Stimulated activated naive CD8-positive, alpha-beta T cell treated with anti-CD3 and anti-CD28 coated beads, Interleukin-15, amount 100 ng/mL, for 72 hours (primary cell): ENCODE data around the gene RC3H1.
A peak's percentile ranks its signal among the peaks of the same experiment; 100 is the strongest.
"Not testable (repeated sequence)": the region's sequence is repeated elsewhere in the genome, so short reads cannot be mapped to it uniquely, and the experiment has no call there.

Source experiments
- ATAC-seq: fragments of 150-1000 bp; cut with Tn5 transposase; 2 replicates; pipeline ENCODE4 v1.10.0; 2021; ENCODE audit warnings: mild to moderate bottlenecking, moderate library complexity
- DNase-seq, 2 donors: peaks; one replicate each; pipeline ENCODE4 v3.0.0; 2021 to 2022
- H3K27ac Mint-ChIP-seq, 2 donors: one replicate each; pipeline ENCODE4 v1.8.0; 2022; ENCODE audit warnings: mild to moderate bottlenecking in 2 of 2, mixed read lengths in 2 of 2, moderate library complexity in 2 of 2
- H3K27me3 Mint-ChIP-seq: one replicate; pipeline ENCODE4 v1.8.0; 2022; ENCODE audit warnings: mixed read lengths
- H3K4me1 Mint-ChIP-seq: one replicate; pipeline ENCODE4 v1.8.0; 2022; ENCODE audit warnings: mild to moderate bottlenecking, mixed read lengths
- H3K4me3 Mint-ChIP-seq, 2 donors: one replicate each; pipeline ENCODE4 v1.8.0; 2022; ENCODE audit warnings: mild to moderate bottlenecking in 2 of 2, mixed read lengths in 2 of 2, moderate library complexity in 1 of 2
- H3K9me3 Mint-ChIP-seq, 2 donors: one replicate each; pipeline ENCODE4 v1.8.0; 2022; ENCODE audit warnings: mixed read lengths in 2 of 2

The RC3H1 gene

GRCh38 chr1:174003867-174004266, 18.3 kb downstream of the RC3H1 start:
- ATAC-seq: no peak
- H3K4me1 Mint-ChIP-seq: peaks cover 38% of the 10 kb centered on the region

GRCh38 chr1:174001573-174001972, 20.6 kb downstream of the RC3H1 start:
- Mint-ChIP-seq H3K4me1 (peaks cover 44% of the 10 kb centered on the region), H3K27me3 (no peaks in the 10 kb centered on the region)

More at GRCh38 chr1:174003867-174004266, 18.3 kb downstream of the RC3H1 start:
- H3K27me3 Mint-ChIP-seq: no peaks in the 10 kb centered on the region
- no peak overlapping the region for H3K4me3 Mint-ChIP-seq
- no peaks in the 10 kb centered on the region for H3K9me3 Mint-ChIP-seq
- DNase-seq: no peak
- no peak overlapping the region for H3K27ac Mint-ChIP-seq

GRCh38 chr1:174000371-174000770, 21.8 kb downstream of the RC3H1 start:
- DNase-seq: no peak
- Mint-ChIP-seq H3K4me3 (no peak overlapping the region), H3K27ac (no peak overlapping the region), H3K4me1 (peaks cover 50% of the 10 kb centered on the region), H3K27me3 (no peaks in the 10 kb centered on the region), H3K9me3 (no peaks in the 10 kb centered on the region)
- ATAC-seq: no peak

More at GRCh38 chr1:174001573-174001972, 20.6 kb downstream of the RC3H1 start:
- H3K9me3 Mint-ChIP-seq: no peaks in the 10 kb centered on the region
- no peak overlapping the region for H3K4me3 Mint-ChIP-seq
- ATAC-seq (no peak), DNase-seq (no peak)
- H3K27ac Mint-ChIP-seq: no peak overlapping the region

GRCh38 chr1:173997791-173998190, 24.4 kb downstream of the RC3H1 start:
- H3K4me3 Mint-ChIP-seq: no peak overlapping the region
- DNase-seq (no peak), ATAC-seq (no peak)
- H3K27me3 Mint-ChIP-seq: no peaks in the 10 kb centered on the region
- H3K4me1 Mint-ChIP-seq: peaks cover 47% of the 10 kb centered on the region
- peak overlapping the region in 1 of 2 donors; percentile 59 for H3K27ac Mint-ChIP-seq
- no peaks in the 10 kb centered on the region for H3K9me3 Mint-ChIP-seq

GRCh38 chr1:173996995-173997394, 25.2 kb downstream of the RC3H1 start:
- peaks cover 40% of the 10 kb centered on the region for H3K4me1 Mint-ChIP-seq
- DNase-seq (no peak), ATAC-seq (no peak)
- no peaks in the 10 kb centered on the region for H3K27me3 Mint-ChIP-seq
- no peak overlapping the region for H3K27ac Mint-ChIP-seq
- H3K9me3 Mint-ChIP-seq: no peaks in the 10 kb centered on the region
- no peak overlapping the region for H3K4me3 Mint-ChIP-seq

GRCh38 chr1:173995475-173995874, 26.7 kb downstream of the RC3H1 start:
- peaks cover 29% of the 10 kb centered on the region for H3K4me1 Mint-ChIP-seq

GRCh38 chr1:173993948-173994347, 28.2 kb downstream of the RC3H1 start:
- not testable (repeated sequence) for H3K9me3 Mint-ChIP-seq, ATAC-seq, H3K4me3 Mint-ChIP-seq, H3K27me3 Mint-ChIP-seq, DNase-seq, H3K27ac Mint-ChIP-seq
- peaks cover 20% of the 10 kb centered on the region for H3K4me1 Mint-ChIP-seq

More at GRCh38 chr1:173995475-173995874, 26.7 kb downstream of the RC3H1 start:
- ATAC-seq (peak; percentile 69), DNase-seq (no peak)
- H3K4me3 Mint-ChIP-seq: no peak overlapping the region
- H3K27me3 Mint-ChIP-seq: no peaks in the 10 kb centered on the region
- H3K27ac Mint-ChIP-seq: peak overlapping the region; percentile 1 to 40
- H3K9me3 Mint-ChIP-seq: no peaks in the 10 kb centered on the region

GRCh38 chr1:173988068-173988467, 34.1 kb downstream of the RC3H1 start:
- DNase-seq (no peak), ATAC-seq (no peak)
- Mint-ChIP-seq H3K4me1 (no peaks in the 10 kb centered on the region), H3K9me3 (no peaks in the 10 kb centered on the region), H3K27ac (peak overlapping the region; percentile 11 to 13), H3K4me3 (no peak overlapping the region), H3K27me3 (no peaks in the 10 kb centered on the region)

GRCh38 chr1:173986951-173987350, 35.2 kb downstream of the RC3H1 start:
- no peak for DNase-seq
- no peak overlapping the region for H3K27ac Mint-ChIP-seq
- no peak overlapping the region for H3K4me3 Mint-ChIP-seq
- H3K4me1 Mint-ChIP-seq: no peaks in the 10 kb centered on the region
- no peaks in the 10 kb centered on the region for H3K27me3 Mint-ChIP-seq
- no peaks in the 10 kb centered on the region for H3K9me3 Mint-ChIP-seq
- ATAC-seq: no peak

GRCh38 chr1:173970252-173970651, 51.9 kb downstream of the RC3H1 start:
- Mint-ChIP-seq H3K27ac (peak overlapping the region in 1 of 2 donors; percentile 30), H3K4me1 (no peaks in the 10 kb centered on the region), H3K27me3 (no peaks in the 10 kb centered on the region), H3K9me3 (no peaks in the 10 kb centered on the region), H3K4me3 (no peak overlapping the region)
- no peak for ATAC-seq
- DNase-seq: no peak

- not testable (repeated sequence) for DNase-seq, ATAC-seq, H3K27me3 Mint-ChIP-seq, H3K27ac Mint-ChIP-seq, H3K4me1 Mint-ChIP-seq, H3K9me3 Mint-ChIP-seq, H3K4me3 Mint-ChIP-seq
Measured at GRCh38 chr1:173965896-173966295, 56.3 kb downstream of the RC3H1 start.

GRCh38 chr1:173963477-173963876, 58.7 kb downstream of the RC3H1 start:
- no peak for ATAC-seq
- Mint-ChIP-seq H3K4me1 (no peaks in the 10 kb centered on the region), H3K9me3 (no peaks in the 10 kb centered on the region), H3K4me3 (no peak overlapping the region), H3K27ac (no peak overlapping the region), H3K27me3 (no peaks in the 10 kb centered on the region)
- DNase-seq: no peak

GRCh38 chr1:173960625-173961024, 61.5 kb downstream of the RC3H1 start:
- Mint-ChIP-seq H3K27ac (no peak overlapping the region), H3K4me3 (no peak overlapping the region)
- ATAC-seq: no peak

GRCh38 chr1:173954179-173954578, 68.0 kb downstream of the RC3H1 start:
- Mint-ChIP-seq H3K27ac (peak overlapping the region in 1 of 2 donors; percentile 62), H3K4me3 (no peak overlapping the region), H3K27me3 (no peaks in the 10 kb centered on the region), H3K4me1 (peaks cover 25% of the 10 kb centered on the region), H3K9me3 (no peaks in the 10 kb centered on the region)
- peak; percentile 50 for ATAC-seq
- DNase-seq: no peak

More at GRCh38 chr1:173960625-173961024, 61.5 kb downstream of the RC3H1 start:
- no peak for DNase-seq
- Mint-ChIP-seq H3K4me1 (no peaks in the 10 kb centered on the region), H3K27me3 (no peaks in the 10 kb centered on the region), H3K9me3 (no peaks in the 10 kb centered on the region)

GRCh38 chr1:173948594-173948993, 73.6 kb downstream of the RC3H1 start:
- no peaks in the 10 kb centered on the region for H3K27me3 Mint-ChIP-seq
- no peak overlapping the region for H3K4me3 Mint-ChIP-seq
- no peak overlapping the region for H3K27ac Mint-ChIP-seq
- H3K9me3 Mint-ChIP-seq: no peaks in the 10 kb centered on the region
- DNase-seq (no peak), ATAC-seq (no peak)
- H3K4me1 Mint-ChIP-seq: peaks cover 16% of the 10 kb centered on the region

- Mint-ChIP-seq H3K4me1 (no peaks in the 10 kb centered on the region), H3K9me3 (no peaks in the 10 kb centered on the region), H3K27ac (peak overlapping the region; percentile 19 to 62), H3K4me3 (no peak overlapping the region), H3K27me3 (no peaks in the 10 kb centered on the region)
- ATAC-seq: peak; percentile 60
- DNase-seq: no peak
Measured at GRCh38 chr1:173946380-173946921, 75.7 kb downstream of the RC3H1 start.

- Mint-ChIP-seq H3K9me3 (no peaks in the 10 kb centered on the region), H3K27ac (peak overlapping the region in 1 of 2 donors; percentile 72), H3K27me3 (no peaks in the 10 kb centered on the region), H3K4me1 (no peaks in the 10 kb centered on the region), H3K4me3 (no peak overlapping the region)
- peak; percentile 55 for ATAC-seq
- no peak for DNase-seq
Measured at GRCh38 chr1:173937062-173937461, 85.1 kb downstream of the RC3H1 start.
